Cardiac muscle cell (in vitro differentiated cells and primary cell): ENCODE results near the gene WNK4. TPM values are rescaled to one million over a fixed set of nuclear protein-coding genes. Genes with fewer than 3 reads are reported as not detected.

Source experiments
- DNase-seq, 2 donors: peaks; one replicate each; pipeline versions ENCODE4 v3.0.0 to v3.0.0-alpha.2; 2010 to 2017; ENCODE audit warnings: low read depth in 1 of 2, low spot score in 1 of 2
- H3K27ac ChIP-seq: fragments of 200-600 bp; sonication (generic); 2 replicates; pipeline ENCODE4 v1.5.1; 2016
- H3K27me3 ChIP-seq: fragments of 200-600 bp; sonication (generic); 2 replicates; pipeline ENCODE4 v1.6.0; 2016; ENCODE audit warnings: control low read depth
- H3K36me3 ChIP-seq: fragments of 200-600 bp; sonication (generic); 2 replicates; pipeline ENCODE4 v1.5.1; 2016; ENCODE audit warnings: control low read depth
- H3K4me1 ChIP-seq: fragments of 200-600 bp; sonication (generic); 2 replicates; pipeline ENCODE4 v1.8.1; 2017; ENCODE audit warnings: low read depth, mild to moderate bottlenecking, mixed run types
- H3K4me3 ChIP-seq: fragments of 200-600 bp; sonication (generic); 2 replicates; pipeline ENCODE4 v1.5.1; 2016; ENCODE audit warnings: mild to moderate bottlenecking
- H3K9me3 ChIP-seq: fragments of 200-600 bp; sonication (generic); 2 replicates; pipeline ENCODE4 v1.5.1; 2017; ENCODE audit warnings: low read depth, mild to moderate bottlenecking, control low read depth
- polyA plus RNA-seq: library from polyadenylated mRNA; unstranded; fragments of >200 nt; fragmentation: Nextera tagmentation; extraction: Ambion mirVana; gene quantifications from 2 replicates; pipeline ENCODE4 v1.2.1, GENCODE V29; 2016
- total RNA-seq: library from RNA; depleted of rRNA; stranded (reverse); fragments of >200 nt; gene quantifications from 2 replicates; pipeline ENCODE4 v1.2.3, GENCODE V29; 2016
- TF ChIP-seq, protein P1 (sequence below): IDR thresholded peaks from 2 replicates; pipeline ENCODE4 v1.5.1; 2012; ENCODE audit warnings: low read depth, mild to moderate bottlenecking, low read length

WNK4 gene
- total and polyA plus RNA-seq, 2 experiments from 2014 or later = 0.71 to 1.6 TPM

DNA sequence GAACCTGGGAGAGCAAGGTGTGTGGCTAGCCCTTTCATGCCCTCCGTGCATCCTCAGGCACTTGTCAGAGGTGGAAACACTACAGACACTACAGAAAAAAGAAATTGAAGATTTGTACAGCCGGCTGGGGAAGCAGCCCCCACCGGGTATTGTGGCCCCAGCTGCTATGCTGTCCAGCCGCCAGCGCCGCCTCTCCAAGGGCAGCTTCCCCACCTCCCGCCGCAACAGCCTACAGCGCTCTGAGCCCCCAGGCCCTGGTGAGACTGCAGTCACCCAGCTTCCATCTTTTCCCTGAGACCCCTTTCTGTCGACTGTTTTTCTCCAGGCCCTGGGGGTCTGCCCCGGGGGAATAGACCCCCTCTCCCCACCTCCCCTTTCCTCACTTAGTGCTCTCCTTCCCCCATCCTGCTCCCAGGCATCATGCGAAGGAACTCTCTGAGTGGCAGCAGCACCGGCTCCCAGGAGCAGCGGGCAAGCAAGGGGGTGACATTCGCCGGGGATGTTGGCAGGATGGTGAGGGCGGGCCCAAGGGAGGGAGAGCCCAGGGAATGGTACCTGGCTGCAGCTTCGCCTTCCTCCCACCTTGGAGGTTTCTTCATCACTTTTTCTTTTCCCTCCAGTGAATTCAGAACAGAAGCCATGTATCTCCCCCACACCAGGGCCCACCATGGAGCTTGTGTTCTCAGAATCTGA lies 15.8 kb downstream of the WNK4 start:
- TF ChIP-seq, protein P1, sequence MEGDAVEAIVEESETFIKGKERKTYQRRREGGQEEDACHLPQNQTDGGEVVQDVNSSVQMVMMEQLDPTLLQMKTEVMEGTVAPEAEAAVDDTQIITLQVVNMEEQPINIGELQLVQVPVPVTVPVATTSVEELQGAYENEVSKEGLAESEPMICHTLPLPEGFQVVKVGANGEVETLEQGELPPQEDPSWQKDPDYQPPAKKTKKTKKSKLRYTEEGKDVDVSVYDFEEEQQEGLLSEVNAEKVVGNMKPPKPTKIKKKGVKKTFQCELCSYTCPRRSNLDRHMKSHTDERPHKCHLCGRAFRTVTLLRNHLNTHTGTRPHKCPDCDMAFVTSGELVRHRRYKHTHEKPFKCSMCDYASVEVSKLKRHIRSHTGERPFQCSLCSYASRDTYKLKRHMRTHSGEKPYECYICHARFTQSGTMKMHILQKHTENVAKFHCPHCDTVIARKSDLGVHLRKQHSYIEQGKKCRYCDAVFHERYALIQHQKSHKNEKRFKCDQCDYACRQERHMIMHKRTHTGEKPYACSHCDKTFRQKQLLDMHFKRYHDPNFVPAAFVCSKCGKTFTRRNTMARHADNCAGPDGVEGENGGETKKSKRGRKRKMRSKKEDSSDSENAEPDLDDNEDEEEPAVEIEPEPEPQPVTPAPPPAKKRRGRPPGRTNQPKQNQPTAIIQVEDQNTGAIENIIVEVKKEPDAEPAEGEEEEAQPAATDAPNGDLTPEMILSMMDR = no peak
- no peaks in the 10 kb centered on the region for H3K4me1 ChIP-seq
- no peaks in the 10 kb centered on the region for H3K36me3 ChIP-seq
- no peaks in the 10 kb centered on the region for H3K27me3 ChIP-seq
- no peak overlapping the region for H3K27ac ChIP-seq
- no peaks in the 10 kb centered on the region for H3K9me3 ChIP-seq
- H3K4me3 ChIP-seq = no peak overlapping the region
- DNase-seq = no peak

DNA sequence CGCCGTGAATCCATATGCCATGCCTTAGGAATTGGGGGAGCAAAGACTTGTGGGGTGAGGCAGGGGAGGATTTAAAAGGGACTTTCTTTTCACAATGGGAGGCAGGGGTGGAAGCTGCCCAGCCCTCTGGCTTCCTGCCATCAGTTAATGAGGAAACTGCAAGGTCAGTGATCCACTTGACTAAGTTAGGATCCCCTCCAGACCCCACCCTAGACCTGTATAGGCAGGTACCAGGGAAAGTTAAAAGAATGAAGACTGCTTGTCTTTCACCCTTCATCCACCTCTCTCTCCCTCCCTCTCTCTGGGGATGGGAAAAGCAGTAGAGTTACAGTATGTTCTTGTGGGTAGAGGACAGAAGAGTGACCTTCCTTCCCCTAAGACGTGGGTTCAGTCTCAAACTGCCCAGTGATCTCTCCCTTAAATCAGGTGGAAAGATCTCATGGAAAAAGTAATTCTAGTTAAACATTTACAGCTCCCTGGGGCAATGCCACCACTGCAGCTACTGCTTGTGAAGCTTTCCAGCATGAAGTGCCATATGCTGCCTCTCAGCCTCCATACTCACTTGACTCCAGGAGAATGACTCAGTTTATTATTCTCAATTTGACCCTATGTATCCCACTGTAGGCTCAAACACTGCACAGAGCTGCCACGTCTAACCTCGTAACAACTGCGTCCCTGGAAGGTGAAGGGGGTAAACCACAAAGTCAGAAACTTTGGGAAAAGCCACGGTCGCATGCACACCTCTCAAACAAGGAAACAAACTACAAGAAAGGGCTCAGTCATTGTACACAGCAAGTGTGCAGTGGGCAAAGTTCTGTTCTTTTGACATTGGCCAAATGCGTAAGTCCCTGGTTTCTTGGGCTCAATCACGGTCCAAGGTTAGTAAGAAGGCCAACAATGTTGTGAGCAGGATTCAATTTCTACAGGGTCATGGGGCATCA lies 16.9 kb downstream of the WNK4 start:
- TF ChIP-seq, protein P1 = no peak
- Histone ChIP-seq H3K4me3 (peak overlapping the region; percentile 72), H3K36me3 (no peaks in the 10 kb centered on the region), H3K27me3 (peaks cover 4% of the 10 kb centered on the region), H3K9me3 (no peaks in the 10 kb centered on the region), H3K27ac (no peak overlapping the region), H3K4me1 (no peaks in the 10 kb centered on the region)
- no peak for DNase-seq

DNA sequence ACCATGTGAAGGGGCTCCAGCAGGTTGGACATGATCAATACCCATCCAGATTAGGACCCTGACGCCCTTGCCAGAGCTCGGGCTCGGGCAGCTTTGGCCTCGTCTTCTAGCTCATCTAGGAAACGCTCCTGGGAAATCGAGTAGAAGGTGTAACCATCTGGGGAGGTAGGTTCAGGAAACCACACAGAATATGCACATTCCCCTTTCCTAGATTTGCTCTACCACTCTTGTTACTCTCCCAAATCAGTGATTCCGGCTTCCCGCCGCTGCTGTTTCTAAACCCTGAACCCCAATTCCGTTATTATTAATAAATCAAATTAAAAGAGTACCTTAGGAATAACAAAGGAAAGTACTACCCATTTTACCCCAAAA lies 17.6 kb downstream of the WNK4 start:
- no peaks in the 10 kb centered on the region for H3K4me1 ChIP-seq
- no peaks in the 10 kb centered on the region for H3K9me3 ChIP-seq
- TF ChIP-seq, protein P1 = no peak
- no peak for DNase-seq
- H3K27me3 ChIP-seq = peaks cover 4% of the 10 kb centered on the region
- H3K36me3 ChIP-seq = no peaks in the 10 kb centered on the region
- H3K4me3 ChIP-seq = peak overlapping the region; percentile 72
- peak overlapping the region; percentile 82 for H3K27ac ChIP-seq

DNA sequence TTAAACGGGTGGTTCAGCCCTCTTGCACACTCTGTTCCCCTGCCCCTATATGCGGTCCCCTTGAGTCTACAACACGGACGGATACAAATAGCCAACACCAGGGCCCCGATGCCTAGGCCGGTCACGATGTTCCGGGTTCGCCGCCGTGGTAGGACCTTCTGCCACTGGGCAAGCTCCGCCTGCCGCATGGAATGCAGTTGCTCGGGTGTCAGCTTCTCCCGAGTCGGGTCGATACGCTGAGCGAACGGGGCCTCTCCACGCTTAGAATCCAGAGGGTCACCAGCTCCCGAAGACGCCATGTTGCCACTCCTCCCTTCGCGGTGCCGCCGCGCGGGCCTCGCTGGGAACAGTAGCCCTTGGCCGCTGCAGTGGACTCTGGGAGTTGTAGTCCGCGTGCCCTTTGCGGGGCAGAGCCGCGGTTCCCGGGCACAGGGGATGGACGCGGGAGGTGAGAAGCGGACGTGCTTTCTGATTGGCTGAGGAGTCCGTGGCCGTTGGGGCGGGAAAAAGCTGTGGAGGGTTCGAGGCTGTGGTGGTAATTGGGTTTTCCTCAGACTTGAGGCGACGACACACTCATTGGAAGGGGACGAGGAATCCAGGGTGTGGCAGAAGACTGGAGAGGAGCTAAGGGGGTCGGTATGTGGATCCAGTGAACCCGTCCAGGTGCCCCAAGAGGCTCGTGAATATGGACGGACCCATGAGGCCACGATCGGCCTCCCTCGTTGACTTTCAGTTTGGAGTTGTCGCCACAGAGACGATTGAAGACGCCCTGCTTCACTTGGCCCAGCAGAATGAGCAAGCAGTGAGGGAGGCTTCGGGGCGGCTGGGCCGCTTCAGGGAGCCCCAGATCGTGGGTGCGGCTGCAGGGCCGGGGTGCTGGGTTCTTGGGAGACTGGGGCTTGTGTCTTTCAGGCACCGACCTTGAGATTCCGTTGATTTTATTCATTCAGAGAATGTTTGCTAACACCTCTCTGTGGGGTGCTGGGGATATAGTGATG lies 18.3 kb downstream of the WNK4 start, which contains the start of the genes CNTD1 and COA3:
Gene CNTD1 (plus strand): TSS at position 479 of the 998 bp plus-strand sequence. CDS start 207 bp downstream, at position 686.
Gene COA3 (minus strand): TSS at position 322 of the 998 bp plus-strand sequence. CDS start 23 bp downstream, at position 299.
- Histone ChIP-seq H3K36me3 (no peaks in the 10 kb centered on the region), H3K4me3 (peak within 1 kb of the TSS; percentile 72), H3K4me1 (no peaks in the 10 kb centered on the region), H3K9me3 (no peaks in the 10 kb centered on the region), H3K27me3 (peaks cover 4% of the 10 kb centered on the region), H3K27ac (peak within 1 kb of the TSS; percentile 82)
- peak; percentile 90 to 92 for DNase-seq
- TF ChIP-seq, protein P1 = no peak
